ENCODE data around the gene MRPL36. TPM values are rescaled to one million over a fixed set of nuclear protein-coding genes. Genes with fewer than 3 reads are reported as not detected.

MRPL36 gene
- total RNA-seq, 1 experiment from 2014 or later, result 102 TPM

DNA sequence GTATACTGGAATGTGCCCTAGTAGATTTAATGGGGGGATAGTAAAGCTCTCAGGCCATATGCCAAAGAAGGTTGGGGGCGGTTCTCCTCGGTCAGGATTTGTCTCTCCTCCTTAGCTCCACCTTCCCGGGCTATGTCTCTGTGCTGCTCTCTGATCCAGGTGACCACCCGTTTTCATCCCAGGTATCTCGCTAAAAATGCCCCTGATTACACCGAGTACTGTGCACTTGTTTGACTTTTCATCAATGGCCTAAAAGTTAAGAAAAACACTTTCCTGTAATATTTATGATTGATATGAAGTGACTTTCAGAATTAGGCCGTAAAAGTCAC lies 2.3 kb upstream of the MRPL36 start:
- CTCF ChIA-PET, result no interaction called here
- Histone ChIP-seq H3K9me3 (ENCODE audit: low read depth, low read length, poor library complexity, severe bottlenecking) (no peaks in the 10 kb centered on the region), H3K4me1 (ENCODE audit: insufficient read depth, low read length, poor library complexity, severe bottlenecking) (peaks cover 14% of the 10 kb centered on the region), H3K27me3 (replicated peaks; ENCODE audit: insufficient read depth, low read depth, low read length, poor library complexity) (no peaks in the 10 kb centered on the region), H3K27ac (ENCODE audit: low read depth, low read length, poor library complexity, severe bottlenecking) (peak overlapping the region; percentile 76), H3K36me3 (ENCODE audit: insufficient read depth, low read length, poor library complexity, severe bottlenecking) (peaks cover 61% of the 10 kb centered on the region), H3K4me3 (ENCODE audit: low read depth, low read length, poor library complexity, severe bottlenecking) (peak overlapping the region; percentile 74)
- POLR2A ChIA-PET (ENCODE audit: low non-redundant PET), result no interaction called here
- BruUV-seq (replicated peaks), result no TSS peak
- intact Hi-C loops (cut with micrococcal nuclease; ENCODE audit: unreplicated experiment), result no loop called here
- no peak for DNase-seq (ENCODE audit: low spot score)
- TF ChIP-seq, protein P1, sequence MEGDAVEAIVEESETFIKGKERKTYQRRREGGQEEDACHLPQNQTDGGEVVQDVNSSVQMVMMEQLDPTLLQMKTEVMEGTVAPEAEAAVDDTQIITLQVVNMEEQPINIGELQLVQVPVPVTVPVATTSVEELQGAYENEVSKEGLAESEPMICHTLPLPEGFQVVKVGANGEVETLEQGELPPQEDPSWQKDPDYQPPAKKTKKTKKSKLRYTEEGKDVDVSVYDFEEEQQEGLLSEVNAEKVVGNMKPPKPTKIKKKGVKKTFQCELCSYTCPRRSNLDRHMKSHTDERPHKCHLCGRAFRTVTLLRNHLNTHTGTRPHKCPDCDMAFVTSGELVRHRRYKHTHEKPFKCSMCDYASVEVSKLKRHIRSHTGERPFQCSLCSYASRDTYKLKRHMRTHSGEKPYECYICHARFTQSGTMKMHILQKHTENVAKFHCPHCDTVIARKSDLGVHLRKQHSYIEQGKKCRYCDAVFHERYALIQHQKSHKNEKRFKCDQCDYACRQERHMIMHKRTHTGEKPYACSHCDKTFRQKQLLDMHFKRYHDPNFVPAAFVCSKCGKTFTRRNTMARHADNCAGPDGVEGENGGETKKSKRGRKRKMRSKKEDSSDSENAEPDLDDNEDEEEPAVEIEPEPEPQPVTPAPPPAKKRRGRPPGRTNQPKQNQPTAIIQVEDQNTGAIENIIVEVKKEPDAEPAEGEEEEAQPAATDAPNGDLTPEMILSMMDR (conservative IDR thresholded peaks at IDR 0.05; ENCODE audit: low read depth, low read length), result no peak
- no peak for TF ChIP-seq EZH2 (IDR thresholded peaks at IDR 0.05; ENCODE audit: borderline replicate concordance, low read depth, low read length, poor library complexity, severe bottlenecking)

DNA sequence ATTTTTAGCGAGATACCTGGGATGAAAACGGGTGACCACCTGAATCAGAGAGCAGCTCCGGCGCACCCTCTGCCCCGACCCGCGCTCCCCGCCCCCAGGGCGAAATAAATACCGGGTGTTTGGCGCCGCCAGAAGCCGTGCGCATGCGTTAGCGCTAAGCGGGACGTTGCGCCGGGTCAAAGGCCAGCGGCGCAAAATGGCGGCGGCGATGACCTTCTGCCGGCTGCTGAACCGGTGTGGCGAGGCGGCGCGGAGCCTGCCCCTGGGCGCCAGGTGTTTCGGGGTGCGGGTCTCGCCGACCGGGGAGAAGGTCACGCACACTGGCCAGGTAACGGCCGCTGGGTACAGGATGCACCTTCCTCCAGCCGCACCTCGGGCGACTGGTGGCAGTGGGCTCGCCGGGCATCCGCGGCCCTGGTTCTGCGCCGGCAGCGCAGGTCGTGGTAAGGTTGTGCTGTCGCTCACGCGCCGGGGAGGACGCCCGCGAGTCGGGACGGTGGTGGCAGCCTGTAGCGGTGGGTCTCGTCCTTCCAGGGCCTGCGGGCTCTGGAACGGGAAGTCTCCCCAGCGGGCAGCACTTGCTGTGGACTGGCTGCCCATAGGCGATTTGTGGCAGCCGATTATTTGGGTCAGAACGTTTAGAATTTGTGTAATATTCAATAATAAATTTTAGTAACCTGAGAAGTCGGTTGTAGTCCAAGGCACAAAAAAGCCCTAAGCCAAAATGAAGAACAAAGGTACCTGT lies 1.8 kb upstream of the MRPL36 start, which contains the start of gene NDUFS6:
Gene NDUFS6 (plus strand): TSS at position 186 of the 745 bp plus-strand sequence. CDS start 11 bp downstream, at position 197.
- Histone ChIP-seq H3K4me1 (ENCODE audit: insufficient read depth, low read length, poor library complexity, severe bottlenecking) (peaks cover 14% of the 10 kb centered on the region), H3K4me3 (ENCODE audit: low read depth, low read length, poor library complexity, severe bottlenecking) (peak within 1 kb of the TSS; percentile 74), H3K36me3 (ENCODE audit: insufficient read depth, low read length, poor library complexity, severe bottlenecking) (peaks cover 56% of the 10 kb centered on the region), H3K27ac (ENCODE audit: low read depth, low read length, poor library complexity, severe bottlenecking) (peak within 1 kb of the TSS; percentile 76), H3K9me3 (ENCODE audit: low read depth, low read length, poor library complexity, severe bottlenecking) (no peaks in the 10 kb centered on the region), H3K27me3 (replicated peaks; ENCODE audit: insufficient read depth, low read depth, low read length, poor library complexity) (no peaks in the 10 kb centered on the region)
- DNase-seq (ENCODE audit: low spot score), result peak; percentile 48
- TF ChIP-seq, protein P1 (conservative IDR thresholded peaks at IDR 0.05; ENCODE audit: low read depth, low read length), result no peak
- TF ChIP-seq EZH2 (IDR thresholded peaks at IDR 0.05; ENCODE audit: borderline replicate concordance, low read depth, low read length, poor library complexity, severe bottlenecking), result no peak
- intact Hi-C loops (cut with micrococcal nuclease; ENCODE audit: unreplicated experiment), result no loop called here
- POLR2A ChIA-PET (ENCODE audit: low non-redundant PET), result no interaction called here
- BruUV-seq (replicated peaks), result no TSS peak
- CTCF ChIA-PET, result no interaction called here

DNA sequence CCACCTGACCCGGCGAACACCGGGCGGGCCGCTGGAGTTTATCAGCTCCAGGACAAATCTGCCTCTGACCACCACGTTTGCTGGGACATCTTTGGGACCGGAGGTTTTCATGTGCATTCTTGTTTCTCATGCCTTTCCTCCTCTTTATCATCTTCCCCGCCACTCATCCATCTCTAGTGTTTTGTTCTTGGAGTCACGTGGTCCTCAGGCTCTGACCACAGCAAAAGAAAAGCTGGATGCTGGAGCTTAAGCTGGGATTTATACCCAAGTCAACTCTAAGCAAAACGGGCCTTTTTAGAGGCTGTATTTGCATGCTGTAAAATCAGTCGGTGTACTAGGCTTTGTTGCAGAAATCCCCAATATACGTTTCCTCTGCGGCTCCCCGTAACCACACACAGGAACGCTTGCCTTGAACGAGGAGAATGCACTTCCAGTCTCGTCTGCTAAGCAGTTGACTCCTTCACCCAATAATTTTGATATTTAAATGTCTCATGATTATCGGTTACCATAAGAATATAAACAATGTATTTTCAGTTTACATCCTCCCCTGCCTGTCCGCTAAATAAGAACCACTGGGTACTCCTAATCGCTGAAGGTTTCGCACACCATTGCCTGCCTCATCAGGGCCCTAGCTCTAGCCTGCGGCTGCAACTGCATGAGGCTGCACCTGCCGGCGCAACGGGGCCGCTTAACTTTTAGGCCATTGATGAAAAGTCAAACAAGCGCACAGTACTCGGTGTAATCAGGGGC lies 1.0 kb upstream of the MRPL36 start:
- H3K36me3 ChIP-seq (ENCODE audit: insufficient read depth, low read length, poor library complexity, severe bottlenecking), result peaks cover 54% of the 10 kb centered on the region
- peak overlapping the region; percentile 74 for H3K4me3 ChIP-seq (ENCODE audit: low read depth, low read length, poor library complexity, severe bottlenecking)
- POLR2A ChIA-PET (ENCODE audit: low non-redundant PET), result no interaction called here
- CTCF ChIA-PET, result interaction anchor here (0.6 kb wide), 1 partner anchor 58 kb away, joined by 4 read pairs; no protein-coding TSS in a partner anchor
- intact Hi-C loops (cut with micrococcal nuclease; ENCODE audit: unreplicated experiment), result no loop called here
- no TSS peak for BruUV-seq (replicated peaks)
- H3K9me3 ChIP-seq (ENCODE audit: low read depth, low read length, poor library complexity, severe bottlenecking), result no peaks in the 10 kb centered on the region
- TF ChIP-seq, protein P1 (conservative IDR thresholded peaks at IDR 0.05; ENCODE audit: low read depth, low read length), result no peak
- no peak for TF ChIP-seq EZH2 (IDR thresholded peaks at IDR 0.05; ENCODE audit: borderline replicate concordance, low read depth, low read length, poor library complexity, severe bottlenecking)
- peak overlapping the region; percentile 76 for H3K27ac ChIP-seq (ENCODE audit: low read depth, low read length, poor library complexity, severe bottlenecking)
- H3K27me3 ChIP-seq (replicated peaks; ENCODE audit: insufficient read depth, low read depth, low read length, poor library complexity), result no peaks in the 10 kb centered on the region
- peaks cover 14% of the 10 kb centered on the region for H3K4me1 ChIP-seq (ENCODE audit: insufficient read depth, low read length, poor library complexity, severe bottlenecking)
- peak; percentile 53 for DNase-seq (ENCODE audit: low spot score)

All from A673 (cell line).